Neural progenitor cell (in vitro differentiated cells): ENCODE data around the gene EXO5.

Source experiments
- CTCF ChIP-seq: fragments of 200-600 bp; sonication (generic); IDR thresholded peaks from 2 replicates; pipeline ENCODE4 v1.5.1; 2017; ENCODE audit warnings: antibody characterized with exemption, mild to moderate bottlenecking
- EZH2phosphoT487 ChIP-seq: fragments of 200-600 bp; sonication (generic); IDR thresholded peaks from 2 replicates; pipeline ENCODE4 v1.6.1; 2017; ENCODE audit warnings: antibody characterized with exemption

- TF ChIP-seq CTCF (no peak), EZH2phosphoT487 (no peak)
Measured at GRCh38 chr1:40546957-40547356, 38.4 kb downstream of the EXO5 start.
